HG02970 (cell line): Measurements from ENCODE around the gene MLPH.

ENCODE experiments used
- ATAC-seq: cut with Tn5 transposase; IDR thresholded peaks from one replicate; pipeline ENCODE4 v1.9.1; 2021; ENCODE audit warnings: mild to moderate bottlenecking, moderate library complexity, moderate number of reproducible peaks; ENCODE audit not compliant: unreplicated experiment, low FRiP score

MLPH gene

GRCh38 chr2:237496428-237496827 is 9.4 kb downstream of the MLPH start:
- no peak for ATAC-seq

GRCh38 chr2:237497009-237497837 is 10.2 kb downstream of the MLPH start:
- no peak for ATAC-seq

DNA sequence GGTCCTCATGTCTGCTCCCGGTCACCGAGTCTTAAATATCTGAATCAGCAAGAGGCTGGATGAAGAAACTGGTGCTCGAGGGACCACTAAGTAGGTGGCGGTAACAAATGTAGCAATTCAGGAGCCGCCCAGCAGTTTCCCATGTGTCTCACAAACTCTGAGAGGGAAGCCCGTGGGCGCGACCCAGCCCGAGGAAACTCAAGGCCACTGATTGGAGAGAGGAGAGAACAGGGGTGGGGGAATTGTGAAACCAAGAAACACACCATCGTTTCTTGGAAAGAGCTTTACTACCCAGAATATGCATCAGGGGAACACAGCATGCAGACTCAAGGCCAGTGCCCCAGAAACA is 10.8 kb downstream of the MLPH start:
- no peak for ATAC-seq

DNA sequence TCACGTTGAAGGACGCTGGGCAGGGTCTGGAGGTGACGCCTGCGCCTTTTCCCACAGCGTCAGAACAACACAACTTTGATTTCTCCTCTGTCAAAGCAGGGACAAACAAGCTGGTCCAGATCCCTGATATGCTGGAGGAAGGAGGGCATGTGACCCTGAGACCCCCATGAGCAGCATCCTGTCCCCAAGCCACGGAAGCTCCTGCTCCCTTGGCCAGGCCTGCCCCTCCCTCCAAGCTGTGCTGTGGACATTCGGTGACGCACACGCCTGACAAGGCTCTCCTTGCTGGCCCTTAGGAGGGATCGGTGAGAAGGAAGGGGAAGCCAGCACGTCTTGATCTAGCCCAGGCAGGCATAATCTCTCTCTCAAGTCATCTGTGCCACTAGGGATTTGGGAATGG is 11.3 kb downstream of the MLPH start:
- no peak for ATAC-seq

GRCh38 chr2:237500681-237501424 is 13.8 kb downstream of the MLPH start:
- ATAC-seq, result no peak

DNA sequence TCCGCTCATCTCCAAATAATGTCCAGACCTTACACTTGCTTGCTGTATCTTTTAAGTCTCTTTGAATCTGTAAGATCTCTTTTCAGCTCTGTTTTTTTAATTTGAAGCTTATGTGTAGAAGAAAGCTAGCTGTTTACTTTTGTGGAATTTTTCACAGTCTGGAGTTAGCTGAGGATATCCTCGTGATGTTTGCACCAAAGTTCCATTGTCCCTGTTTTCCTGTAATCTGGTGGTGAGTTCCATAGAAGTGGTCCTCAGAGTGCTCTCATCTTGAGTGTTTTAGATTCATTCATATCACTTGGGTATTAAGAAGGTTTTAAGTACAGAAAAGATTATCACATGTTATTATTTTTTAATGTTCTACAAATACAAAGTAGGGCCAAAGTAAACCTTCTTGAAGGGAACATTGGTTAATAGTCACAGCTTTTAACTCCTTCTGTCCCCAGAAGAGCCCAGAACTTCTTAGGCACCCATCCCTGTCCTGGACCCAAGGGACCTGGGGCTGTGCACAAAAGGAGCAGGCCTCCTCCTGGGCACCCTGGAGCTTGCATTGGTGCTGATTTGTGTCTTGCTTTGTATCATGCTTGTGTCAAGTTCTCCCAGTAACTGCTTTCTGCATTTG is 15.0 kb downstream of the MLPH start:
- no peak for ATAC-seq

DNA sequence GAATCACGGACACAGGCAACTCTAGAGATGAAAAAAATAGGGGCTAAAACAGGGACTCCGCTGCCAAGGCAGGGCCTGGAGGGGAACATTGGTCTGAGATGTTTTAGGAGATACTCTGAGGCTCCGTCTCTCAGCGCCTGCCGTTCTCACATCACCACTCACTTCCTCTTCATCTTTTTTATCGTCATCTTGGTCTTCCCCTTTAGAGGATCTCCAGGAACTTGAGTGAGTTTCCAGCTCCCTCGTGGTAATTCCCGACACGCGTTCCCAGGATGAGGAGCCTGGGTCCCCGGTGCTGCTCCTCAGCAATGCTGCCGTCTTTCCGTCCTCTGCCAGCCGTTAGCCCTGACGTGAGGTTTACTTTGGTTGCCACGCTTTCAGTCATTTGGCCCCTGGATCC is 16.1 kb downstream of the MLPH start:
- no peak for ATAC-seq

DNA sequence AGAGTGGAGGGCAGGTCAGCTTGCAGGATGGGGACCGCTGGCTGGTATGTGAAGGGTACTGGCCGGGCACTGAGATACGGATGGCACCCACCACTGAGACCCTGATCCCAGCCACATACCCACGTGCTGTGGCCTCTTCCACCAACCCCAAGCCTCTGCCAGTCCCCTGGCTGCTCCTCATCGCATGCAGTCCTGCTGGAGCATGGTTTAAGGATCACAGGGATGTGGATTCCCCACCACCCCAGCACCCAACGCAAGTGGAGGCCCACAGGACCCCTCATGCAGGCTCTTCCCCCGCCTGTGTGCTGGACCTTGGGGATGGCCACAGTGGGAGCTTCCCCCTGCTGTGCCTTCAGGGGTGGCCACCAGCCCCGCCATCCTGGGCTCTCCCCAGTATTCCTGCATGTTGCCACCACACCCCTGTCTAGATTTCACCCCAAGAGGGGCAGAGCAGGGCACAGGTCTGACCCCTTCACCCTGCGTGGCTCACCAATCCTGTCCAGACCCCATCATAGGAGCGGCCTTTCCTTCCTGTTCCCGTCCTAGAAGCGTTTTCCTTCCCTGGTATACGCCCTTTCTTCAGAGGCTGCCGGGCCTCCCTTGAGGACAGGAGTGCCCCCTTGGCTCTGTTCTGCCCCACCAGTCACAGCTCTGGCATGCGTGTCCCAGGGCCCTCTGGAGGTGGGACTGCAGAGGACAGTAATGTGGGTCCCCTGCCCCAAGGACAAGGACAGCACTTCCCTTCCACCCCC is 18.3 kb downstream of the MLPH start:
- ATAC-seq, result no peak

GRCh38 chr2:237507512-237507911 is 20.5 kb downstream of the MLPH start:
- ATAC-seq, result no peak

- ATAC-seq, result no peak
These were observed 21.3 kb downstream of the MLPH start for GRCh38 chr2:237508361-237508760.

- no peak for ATAC-seq
These were observed 22.1 kb downstream of the MLPH start for GRCh38 chr2:237509151-237509550.

GRCh38 chr2:237509905-237510304 is 22.9 kb downstream of the MLPH start:
- ATAC-seq, result no peak

DNA sequence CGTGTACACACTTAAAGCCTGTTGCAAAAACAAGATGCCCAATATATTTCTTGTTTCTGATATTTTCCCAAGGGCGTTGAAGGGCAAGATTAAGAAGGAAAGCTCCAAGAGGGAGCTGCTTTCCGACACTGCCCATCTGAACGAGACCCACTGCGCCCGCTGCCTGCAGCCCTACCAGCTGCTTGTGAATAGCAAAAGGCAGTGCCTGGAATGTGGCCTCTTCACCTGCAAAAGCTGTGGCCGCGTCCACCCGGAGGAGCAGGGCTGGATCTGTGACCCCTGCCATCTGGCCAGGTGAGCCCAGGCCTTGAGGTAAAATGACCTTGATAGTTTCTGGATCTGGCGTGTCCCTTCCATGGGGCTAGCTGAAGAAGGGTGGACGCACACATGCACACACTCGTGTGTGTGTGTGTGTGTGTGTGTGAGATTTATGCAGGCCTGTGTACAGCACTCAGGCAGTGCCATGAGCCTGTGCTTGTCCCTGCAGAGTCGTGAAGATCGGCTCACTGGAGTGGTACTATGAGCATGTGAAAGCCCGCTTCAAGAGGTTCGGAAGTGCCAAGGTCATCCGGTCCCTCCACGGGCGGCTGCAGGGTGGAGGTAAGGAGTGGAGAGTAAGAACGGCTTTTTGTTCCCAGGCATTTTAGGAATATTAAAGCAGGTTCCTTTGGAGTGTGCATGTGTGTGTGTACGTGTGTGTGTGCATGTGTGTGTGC is 23.6 kb downstream of the MLPH start:
- ATAC-seq, result no peak

- no peak for ATAC-seq
These were observed 24.4 kb downstream of the MLPH start for GRCh38 chr2:237511433-237511832.

DNA sequence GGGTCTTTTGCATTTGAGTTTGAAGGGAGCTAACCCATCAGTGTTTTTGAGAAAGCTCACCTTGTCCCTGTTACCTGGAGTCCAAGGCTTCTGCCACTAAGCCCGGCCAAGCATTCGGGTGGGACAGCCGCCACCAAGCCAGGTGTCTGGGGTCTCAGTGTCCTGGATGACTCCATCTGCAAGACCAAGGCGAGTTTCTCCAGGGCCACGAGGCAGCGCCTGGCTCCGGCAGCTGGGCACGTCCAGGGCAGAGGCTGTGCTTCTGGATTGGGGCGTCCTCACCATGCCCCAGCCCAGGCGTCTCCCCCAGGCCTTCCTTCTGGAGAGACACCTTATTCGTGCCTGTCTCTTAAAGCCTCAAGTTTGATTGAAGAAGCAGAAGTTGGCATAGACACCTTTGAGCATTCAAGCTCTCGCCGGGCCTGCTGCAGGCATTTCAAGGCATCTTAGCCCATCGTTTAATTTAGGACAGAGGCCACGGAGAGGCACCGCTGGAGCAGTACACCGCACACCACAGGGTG is 24.9 kb downstream of the MLPH start:
- no peak for ATAC-seq

- ATAC-seq, result no peak
These were observed 25.9 kb downstream of the MLPH start for GRCh38 chr2:237512774-237513466.

GRCh38 chr2:237513693-237514092 is 26.6 kb downstream of the MLPH start:
- ATAC-seq, result no peak

GRCh38 chr2:237514474-237515130 is 27.6 kb downstream of the MLPH start:
- no peak for ATAC-seq

DNA sequence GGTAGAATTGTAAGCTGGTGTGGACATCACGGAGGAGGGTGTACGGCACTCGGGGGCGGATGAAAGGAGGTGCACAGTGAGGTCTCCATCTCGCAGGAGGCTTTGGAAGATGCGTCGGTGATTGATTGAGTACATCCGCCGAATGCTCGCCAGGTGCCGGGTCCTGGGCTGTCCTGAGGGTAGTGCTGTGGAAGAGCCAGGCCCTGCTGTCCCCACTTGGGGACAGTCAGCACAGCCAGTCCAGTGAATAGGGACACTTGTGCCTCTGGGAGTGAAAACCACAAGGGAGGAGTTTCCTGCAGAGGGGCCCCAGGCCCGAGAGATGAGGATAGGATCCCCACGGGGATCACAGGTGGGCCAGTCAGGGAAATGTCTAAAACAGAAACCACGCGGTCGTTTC is 28.1 kb downstream of the MLPH start:
- ATAC-seq, result no peak
